ENCODE data around the gene ARHGEF16.

The ARHGEF16 gene

DNA sequence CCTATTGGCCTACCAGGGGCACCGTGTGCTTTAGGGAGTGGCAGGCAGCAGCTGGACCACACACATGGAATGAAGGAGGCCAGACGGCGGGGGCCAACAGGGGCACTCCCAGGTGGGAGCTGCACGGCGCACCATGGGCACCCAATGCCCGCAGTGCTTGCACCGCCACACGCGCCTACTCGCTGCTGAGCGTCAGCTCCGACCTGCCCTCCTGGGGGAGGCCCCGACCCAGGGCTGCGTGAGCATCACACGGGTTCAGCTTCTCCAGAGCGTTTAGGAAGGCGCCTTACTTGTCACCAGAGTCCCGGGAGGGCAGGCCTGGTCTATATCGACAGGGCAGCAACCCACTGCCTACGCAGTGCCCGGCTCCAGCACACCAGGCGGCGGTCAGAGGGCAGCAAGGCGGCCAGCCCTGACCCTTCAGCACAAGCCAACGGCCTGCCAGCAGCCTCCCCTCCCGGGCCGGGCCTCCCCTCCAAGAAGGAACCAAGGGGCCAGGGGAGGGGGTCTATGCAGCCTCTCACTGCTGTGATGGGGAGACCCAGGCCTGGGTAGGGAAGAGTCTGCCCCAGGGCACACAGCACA is 64.9 kb downstream of the ARHGEF16 start:
- no peak for DNase-seq (ENCODE audit: low read depth)

DNA sequence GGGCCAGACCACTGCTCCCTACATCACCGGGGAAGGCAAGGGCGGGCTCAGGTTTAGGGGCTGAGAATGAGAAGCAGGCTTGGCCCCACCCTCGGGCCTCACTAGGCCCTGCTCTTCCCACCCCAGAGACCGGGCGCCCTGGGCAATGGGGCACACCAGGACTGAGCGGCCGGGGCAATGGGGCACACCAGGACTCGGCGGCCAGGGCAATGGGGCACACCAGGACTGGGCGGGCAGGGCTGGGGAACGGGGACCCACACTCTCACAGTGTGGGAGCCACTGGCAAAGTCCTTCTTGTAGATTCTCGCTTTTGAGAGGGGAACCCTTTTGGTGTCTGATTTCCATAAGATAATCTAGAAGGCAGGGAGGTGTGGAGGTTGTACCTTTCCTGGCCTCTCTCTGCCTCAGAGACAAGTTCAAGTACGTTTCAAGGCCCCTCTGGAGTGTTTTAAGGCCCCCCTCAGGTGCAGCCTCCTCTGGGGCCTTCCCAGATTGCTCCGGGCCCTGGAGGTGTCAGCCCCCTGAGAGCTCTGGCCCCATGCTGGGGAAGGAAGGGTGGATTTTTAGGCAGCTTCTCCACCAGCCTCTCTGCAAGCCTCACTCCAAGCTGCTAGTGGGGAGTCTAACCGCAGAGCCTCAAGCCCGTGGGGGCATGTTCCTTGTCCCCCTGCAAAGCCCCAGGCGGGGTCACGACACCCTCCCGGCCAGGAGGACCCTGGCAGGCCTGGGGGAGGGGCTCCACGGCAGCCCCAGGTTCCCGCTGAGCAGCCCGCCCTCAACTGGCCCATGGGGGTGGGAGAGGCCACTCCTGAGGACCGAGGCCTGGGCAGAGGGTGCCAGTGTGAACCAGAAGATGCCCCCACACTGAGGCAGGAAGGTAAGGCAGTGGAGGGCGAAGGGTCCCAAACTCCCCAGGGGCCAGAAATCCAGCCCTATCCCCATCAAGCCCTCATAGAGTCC is 66.2 kb downstream of the ARHGEF16 start:
- DNase-seq (ENCODE audit: low read depth): no peak

DNA sequence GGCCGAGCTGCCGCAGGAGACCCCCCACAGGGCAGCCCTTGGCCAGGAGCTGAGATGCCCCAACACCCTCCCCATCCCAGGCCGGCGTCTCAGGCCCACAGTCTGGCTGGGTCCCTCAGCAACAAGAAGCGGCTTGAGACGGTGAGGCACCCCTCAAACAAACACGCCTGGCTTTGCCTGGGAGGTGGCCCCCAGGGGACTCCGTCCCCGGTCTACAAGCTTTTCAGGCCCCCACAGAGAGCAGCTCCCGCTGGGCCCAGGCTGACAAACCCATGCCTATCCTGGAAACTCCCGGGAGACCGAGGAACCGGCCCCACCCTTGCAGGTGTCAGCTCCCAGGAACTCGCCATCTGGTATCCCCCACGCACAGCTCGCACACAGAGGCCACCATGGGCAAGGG is 67.0 kb downstream of the ARHGEF16 start:
- no peak for DNase-seq (ENCODE audit: low read depth)

DNA sequence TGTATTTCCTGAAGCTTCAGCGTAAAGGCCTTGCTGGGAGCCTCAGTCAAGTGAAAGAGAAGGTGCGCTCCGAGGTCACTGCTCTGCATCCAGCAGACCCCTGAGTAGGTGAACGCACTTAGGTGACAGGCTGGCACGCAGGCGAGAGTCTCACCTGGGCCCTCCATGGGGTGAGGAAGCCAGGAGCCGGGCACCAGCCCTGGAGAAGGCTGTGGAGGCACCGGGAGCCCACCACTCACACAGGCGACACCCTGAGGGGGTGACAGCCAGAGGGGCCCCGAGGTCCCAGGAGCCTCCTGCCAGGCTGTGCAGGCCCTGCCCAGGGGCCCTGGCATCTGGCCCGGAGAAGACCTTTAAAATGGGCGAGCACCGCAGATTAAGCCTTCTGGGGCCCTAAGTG is 67.6 kb downstream of the ARHGEF16 start:
- DNase-seq (ENCODE audit: low read depth): no peak

DNA sequence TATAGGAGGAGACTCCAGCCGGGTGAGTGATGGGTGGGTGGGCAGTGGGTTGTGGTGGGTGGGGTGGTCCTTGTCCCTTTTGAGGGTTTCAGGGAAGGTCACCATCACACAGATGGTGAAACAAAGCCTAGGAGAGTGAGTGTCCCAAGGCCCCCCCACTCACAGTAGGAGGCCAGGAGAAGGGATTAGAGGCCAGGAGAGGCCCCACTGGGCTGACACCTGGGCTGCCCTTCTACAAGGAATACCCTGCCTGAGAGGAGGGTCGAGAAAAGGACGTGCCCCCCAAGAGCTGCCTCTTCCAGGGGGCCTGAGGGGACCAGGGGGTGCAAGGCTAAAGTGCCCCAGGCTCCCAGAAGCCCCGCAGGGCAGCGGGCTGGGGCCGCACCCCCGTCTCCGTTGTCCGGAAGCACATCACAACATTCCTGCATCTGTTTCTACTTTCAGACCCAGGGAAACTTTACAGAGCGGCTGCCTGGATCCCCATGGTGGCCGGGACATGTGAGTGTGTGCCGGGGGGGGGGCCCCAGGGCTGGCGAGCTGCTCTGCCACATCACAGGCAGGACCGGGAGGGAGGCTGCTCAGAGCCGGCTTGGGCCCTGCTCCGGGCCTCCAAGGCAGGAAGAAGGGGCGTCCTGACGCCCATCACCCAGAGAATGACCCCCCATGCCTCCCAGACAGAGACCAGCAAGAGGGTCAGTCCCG is 68.2 kb downstream of the ARHGEF16 start:
- DNase-seq (ENCODE audit: low read depth): no peak

DNA sequence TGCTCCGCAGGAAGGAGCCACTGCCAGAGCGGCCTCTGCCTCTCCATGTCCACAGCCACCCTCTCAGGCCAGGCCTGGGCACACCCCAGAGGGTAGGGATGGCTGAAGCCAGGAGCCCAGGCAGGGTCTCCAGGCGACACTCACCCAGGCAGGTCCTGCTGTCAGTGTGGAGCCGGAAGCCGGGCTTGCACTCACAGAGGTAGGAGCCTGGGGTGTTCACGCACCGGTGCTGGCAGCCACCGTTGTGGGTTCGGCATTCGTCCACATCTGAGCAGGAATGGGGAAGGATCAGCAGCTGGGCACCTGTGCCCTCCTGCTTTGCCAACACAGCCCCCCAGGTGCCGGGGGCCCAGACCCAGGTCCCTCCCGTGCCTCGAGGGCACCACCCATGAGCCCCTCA is 69.5 kb downstream of the ARHGEF16 start:
- DNase-seq (ENCODE audit: low read depth): no peak

DNA sequence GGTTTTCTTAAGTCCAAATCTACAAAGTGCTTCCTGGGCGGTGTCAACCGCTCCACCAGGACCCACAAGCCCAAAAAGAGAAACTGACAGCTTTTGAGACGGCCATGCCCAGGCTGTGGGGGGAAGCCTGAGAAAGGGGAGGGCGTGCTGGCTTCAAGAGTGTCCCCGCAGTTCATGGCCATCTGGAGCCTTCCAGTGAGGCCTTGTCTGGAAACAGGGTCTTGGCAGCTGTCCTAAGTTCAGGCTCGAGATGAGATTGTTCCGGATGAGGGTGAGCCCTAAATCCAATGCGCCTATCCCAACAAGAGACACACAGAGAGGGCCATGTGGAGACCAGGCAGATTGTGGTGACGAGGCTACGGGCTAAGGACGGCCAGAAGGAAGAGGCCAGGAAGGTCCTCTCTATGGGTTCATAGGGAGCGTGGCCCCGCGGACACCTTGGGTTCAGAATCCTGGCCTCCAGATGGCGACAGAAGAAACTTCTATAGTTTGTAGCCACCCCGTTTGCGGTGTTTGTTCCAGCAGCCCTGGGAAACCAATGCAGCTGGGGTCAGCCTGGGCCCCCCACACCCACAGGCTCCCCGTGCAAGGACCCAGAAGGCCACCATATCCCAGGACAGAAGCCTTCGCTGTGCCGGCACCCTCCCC is 70.2 kb downstream of the ARHGEF16 start:
- no peak for DNase-seq (ENCODE audit: low read depth)

DNA sequence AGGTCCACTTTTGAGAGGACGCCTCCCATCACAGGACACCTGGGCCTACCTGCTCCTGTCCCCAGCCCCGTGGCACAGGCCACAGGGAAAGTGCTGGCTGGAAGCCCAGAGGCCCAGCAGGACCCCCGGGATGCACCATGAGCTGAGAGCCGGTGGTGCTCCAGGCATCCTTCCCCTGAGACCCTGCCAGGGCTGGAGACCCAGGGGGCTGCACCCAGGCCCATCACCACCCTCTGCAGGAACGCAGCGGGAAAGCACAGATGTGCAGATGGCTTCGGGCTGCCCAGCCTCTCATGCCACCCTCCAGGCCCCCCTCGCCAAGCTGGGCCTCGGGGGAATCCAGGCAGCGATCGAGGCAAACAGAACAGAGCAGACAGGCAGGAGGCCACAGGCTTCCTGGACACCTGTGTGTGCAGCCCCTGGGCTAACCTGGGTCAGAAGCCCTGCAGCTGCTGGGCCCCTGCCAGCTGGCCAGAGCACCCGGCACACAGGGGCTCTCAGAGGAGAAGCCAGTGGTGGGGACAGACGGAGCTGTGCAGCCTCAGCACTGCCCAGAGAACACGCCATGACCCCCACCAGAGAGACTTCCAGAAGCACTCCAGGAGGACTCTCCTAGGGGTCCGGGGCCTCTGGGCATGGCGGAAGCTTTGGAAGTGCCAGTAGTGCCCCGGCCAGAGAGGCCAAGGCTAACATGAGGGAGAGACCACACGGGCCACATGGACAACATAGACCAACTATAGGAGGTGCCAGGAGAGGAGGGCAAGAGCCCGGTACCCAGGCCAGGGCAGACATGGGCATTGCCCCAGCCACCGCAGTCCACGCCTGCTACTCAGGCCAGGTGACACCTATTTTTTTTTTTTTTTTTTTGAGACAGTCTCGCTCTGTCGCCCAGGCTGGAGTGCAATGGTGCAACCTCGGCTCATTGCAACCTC is 71.4 kb downstream of the ARHGEF16 start:
- DNase-seq (ENCODE audit: low read depth): no peak

DNA sequence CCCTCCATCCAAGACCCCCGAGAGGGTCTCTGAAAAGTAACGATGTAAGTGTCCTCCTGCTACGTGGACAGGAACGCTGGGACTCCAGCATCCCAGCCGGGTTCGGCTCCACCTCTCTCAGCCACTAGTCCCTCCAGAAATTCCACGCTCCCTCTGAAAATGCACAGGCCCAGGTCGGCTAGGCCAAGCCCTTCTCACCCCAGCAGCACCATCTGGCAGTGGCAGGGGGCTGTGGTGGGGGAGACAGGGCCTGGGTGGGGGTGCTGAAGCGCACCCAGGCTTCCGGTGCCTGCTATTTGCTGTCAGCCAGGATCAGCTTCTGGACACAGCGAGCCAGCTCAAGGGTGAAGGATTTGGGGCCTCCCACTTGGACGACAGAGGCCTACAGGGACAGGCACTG is 73.3 kb downstream of the ARHGEF16 start:
- DNase-seq (ENCODE audit: low read depth): no peak

DNA sequence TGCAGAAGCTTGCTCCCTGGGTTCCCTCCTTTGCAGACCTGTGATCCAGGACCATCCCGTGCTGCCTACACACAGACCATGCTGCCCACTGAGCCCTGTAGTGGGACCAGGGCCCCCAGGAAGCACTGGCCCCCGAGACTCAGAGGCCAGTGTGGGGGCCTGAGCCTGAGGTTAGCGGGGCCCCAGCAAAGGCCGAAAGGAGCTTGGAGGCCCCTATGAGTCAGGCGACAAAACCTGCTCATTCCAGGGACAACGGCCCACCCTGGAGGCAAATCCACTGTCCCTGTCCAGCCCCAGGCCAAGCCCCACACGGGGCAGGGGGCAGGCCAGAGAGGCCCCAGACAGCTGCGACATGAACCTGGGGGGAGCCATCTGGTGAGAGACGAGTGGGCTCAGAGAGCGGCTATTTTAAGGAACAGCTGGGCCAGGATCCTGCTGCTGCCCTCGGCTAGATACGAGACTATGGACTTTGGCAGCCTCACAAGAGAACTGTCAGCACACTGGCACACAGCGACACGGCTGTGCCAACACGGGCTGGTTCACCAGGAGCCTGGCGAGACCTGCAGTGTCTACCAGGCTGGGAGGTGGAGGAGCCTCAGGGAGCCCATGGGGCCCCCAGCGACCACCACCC is 74.7 kb downstream of the ARHGEF16 start:
- DNase-seq (ENCODE audit: low read depth): no peak

DNA sequence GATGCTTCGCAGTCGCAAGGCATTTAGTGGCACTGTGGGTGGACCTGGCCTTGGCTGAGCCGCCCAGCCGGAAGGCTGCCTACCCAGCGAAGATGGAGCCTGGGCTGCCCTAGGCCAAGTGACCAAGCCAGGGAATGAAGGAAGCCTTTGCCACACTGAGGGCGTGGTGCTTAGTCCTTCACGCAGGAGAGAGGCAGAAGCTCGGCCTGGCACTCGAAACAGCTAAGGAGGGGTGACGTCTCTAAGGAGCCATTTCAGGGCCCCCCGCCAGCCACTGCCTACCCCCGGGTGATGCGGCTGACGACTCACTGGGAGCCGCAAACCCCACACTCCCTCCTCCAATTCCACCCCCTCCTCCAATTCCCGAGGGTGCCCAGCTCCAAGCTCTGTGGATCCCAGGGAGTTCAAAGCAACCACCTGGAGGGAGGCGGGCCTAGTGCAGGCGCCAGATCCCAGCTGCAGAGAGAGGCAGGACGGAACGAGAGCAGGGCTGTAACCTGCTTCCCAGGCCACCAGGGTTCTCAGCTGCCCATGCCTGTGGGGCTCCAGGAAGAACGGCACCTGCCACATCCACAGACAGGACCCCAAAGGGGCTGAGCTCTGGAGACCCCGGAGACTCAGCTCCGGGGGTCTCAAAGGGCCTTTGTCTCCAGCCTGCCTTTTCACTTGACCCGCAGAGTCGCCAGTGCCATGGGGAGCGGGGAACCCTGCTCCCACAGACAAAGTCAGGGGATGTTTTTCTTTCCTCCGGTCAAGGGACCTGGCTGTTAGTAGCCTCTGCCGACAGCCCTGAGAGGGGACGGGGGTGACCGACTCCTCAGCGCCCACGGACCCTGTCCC is 75.8 kb downstream of the ARHGEF16 start:
- DNase-seq (ENCODE audit: low read depth): no peak
